K562 (cell line): ENCODE data around the gene RIMOC1. TPM values are rescaled to one million over a fixed set of nuclear protein-coding genes. Genes with fewer than 3 reads are reported as not detected.

ENCODE experiments used
- BRCA1 ChIP-seq, 2 experiments: fragments of 450-650 bp in 1 of 2; sonication (generic) in 1 of 2; formaldehyde crosslinking in 1 of 2; IDR thresholded peaks; 2 replicates each; pipeline versions ENCODE4 v1.5.0 to v1.6.1; 2017 to 2020; ENCODE audit warnings: mild to moderate bottlenecking in 1 of 2, missing genetic modification reagents in 1 of 2
- BRD4 ChIP-seq: fragments of 200-600 bp; sonication (generic); IDR thresholded peaks from 2 replicates; pipeline ENCODE4 v1.6.1; 2017; ENCODE audit warnings: inconsistent platforms
- CCAR2 ChIP-seq: fragments of 200-400 bp; formaldehyde crosslinking; IDR thresholded peaks from 2 replicates; pipeline ENCODE4 v1.6.1; 2017; ENCODE audit warnings: mild to moderate bottlenecking, low read depth, low read length
- ETS2 ChIP-seq: IDR thresholded peaks from 2 replicates; pipeline ENCODE4 v1.6.1; 2016; ENCODE audit warnings: borderline replicate concordance, missing genetic modification characterization, mild to moderate bottlenecking, moderate library complexity, missing compliant biosample characterization; ENCODE audit not compliant: poor library complexity, severe bottlenecking
- POLR2AphosphoS5 ChIP-seq: IDR thresholded peaks from 2 replicates; pipeline ENCODE4 v1.6.1; 2011; ENCODE audit warnings: mild to moderate bottlenecking, low read depth, low read length, moderate library complexity; ENCODE audit not compliant: control insufficient read depth, insufficient read depth
- PTTG1 ChIP-seq: fragments of 450-650 bp; IDR thresholded peaks from 2 replicates; pipeline ENCODE4 v1.6.1; 2016; ENCODE audit warnings: low read depth, mild to moderate bottlenecking, missing genetic modification characterization, missing compliant biosample characterization
- STAG1 ChIP-seq: sonication (generic); formaldehyde crosslinking; IDR thresholded peaks from 2 replicates; pipeline ENCODE4 v1.5.0; 2020; ENCODE audit warnings: missing genetic modification reagents, borderline replicate concordance
- ZNF23 ChIP-seq: fragments of 250-450 bp; sonication (Bioruptor Pico); IDR thresholded peaks from 2 replicates; pipeline ENCODE4 v1.4.0; 2020; ENCODE audit warnings: mild to moderate bottlenecking
- ZNF764 ChIP-seq: fragments of 250-450 bp; sonication (Bioruptor Pico); IDR thresholded peaks from 2 replicates; pipeline ENCODE4 v1.4.0; 2020; ENCODE audit warnings: low read depth, mild to moderate bottlenecking, moderate library complexity
- polyA plus RNA-seq, 8 experiments: library from polyadenylated mRNA; depleted of rRNA in 4 of 8; stranded (reverse) in 5 of 8; unstranded in 3 of 8; fragments of >200 nt; fragmentation: Nextera tagmentation in 2 of 8; fragmentation: Illumina TruSeq in 1 of 8; extraction: Ambion mirVana in 2 of 8; extraction: Trizol in 1 of 8; gene quantifications; 2 replicates each; pipeline versions ENCODE4 v1.2.1 to v1.2.3, GENCODE V29; 2011 to 2014; ENCODE audit warnings: inconsistent platforms in 1 of 8, missing spikeins in 1 of 8
- total RNA-seq, 7 experiments: library from RNA; depleted of rRNA in 6 of 7; stranded (reverse); fragments of >200 nt in 6 of 7; fragmentation: Illumina TruSeq in 2 of 7; extraction: Trizol in 2 of 7; gene quantifications; 2 replicates each; pipeline versions ENCODE4 v1.2.1 to v1.2.3, GENCODE V29; 2011 to 2021; ENCODE audit warnings: low replicate concordance in 1 of 7
- TF ChIP-seq, protein P1 (sequence below): fragments of 250-450 bp; sonication (Bioruptor Pico); IDR thresholded peaks from 2 replicates; pipeline ENCODE4 v1.5.0; 2021; ENCODE audit warnings: mild to moderate bottlenecking, moderate library complexity
- TF ChIP-seq, protein P2 (sequence below): IDR thresholded peaks from 2 replicates; pipeline ENCODE4 v1.6.1; 2016; ENCODE audit warnings: missing genetic modification characterization, missing compliant biosample characterization
- TF ChIP-seq, protein P3 (sequence below), 2 experiments: fragments of 450-650 bp; IDR thresholded peaks; 2 replicates each; pipeline ENCODE4 v1.6.1; 2016; ENCODE audit warnings: mild to moderate bottlenecking in 2 of 2, borderline replicate concordance in 1 of 2, low read depth in 1 of 2, moderate library complexity in 1 of 2

RIMOC1 gene
- total and polyA plus RNA-seq, 9 of the 15 experiments (the other 6 are each of a cell fraction or from before 2014, with no cell fraction given): 11.6 to 63.1 (median 30.8) TPM

DNA sequence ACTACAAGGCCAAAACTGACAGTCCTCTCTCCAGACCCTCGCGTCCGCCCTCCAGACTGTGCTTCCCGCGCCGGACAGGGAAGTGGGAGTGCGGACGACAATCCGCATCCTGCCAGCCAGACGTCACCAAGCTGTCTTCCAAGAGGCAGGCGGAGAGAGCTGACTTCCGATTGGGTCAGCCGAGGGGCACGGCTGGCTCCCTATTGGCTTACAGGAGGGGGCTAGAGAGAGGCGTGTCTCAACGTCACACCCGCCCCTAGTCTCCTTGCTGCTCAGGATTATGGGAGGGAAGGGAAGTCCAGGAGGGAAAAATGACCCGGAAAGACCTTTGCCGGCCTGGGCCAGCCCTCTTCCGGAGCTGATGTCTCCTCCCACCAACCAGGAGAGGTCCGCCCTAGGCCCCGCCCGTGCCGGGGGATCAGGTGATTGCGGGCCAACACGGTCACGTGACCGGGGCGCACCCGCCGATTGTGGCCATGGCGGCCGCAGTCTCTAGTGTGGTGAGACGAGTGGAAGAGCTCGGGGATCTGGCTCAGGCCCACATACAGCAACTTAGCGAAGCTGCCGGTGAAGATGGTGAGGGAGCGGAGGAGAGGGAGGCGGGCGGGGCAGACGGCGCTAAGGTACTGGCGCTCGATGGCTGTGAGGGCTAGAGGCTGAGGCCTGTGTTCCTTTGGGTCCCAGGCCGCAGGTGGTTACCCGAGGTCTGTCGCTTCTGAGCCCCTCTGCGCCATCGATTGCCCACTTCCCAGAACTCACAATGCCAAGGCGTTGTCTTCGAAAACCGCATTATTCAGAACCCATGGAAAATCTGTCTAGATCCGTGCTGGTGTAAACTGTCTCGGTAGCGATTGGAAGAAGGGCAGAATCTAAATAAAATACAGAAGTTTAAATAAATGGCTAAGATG lies at the start of gene RIMOC1 (continued):
- TF ChIP-seq, protein P1, sequence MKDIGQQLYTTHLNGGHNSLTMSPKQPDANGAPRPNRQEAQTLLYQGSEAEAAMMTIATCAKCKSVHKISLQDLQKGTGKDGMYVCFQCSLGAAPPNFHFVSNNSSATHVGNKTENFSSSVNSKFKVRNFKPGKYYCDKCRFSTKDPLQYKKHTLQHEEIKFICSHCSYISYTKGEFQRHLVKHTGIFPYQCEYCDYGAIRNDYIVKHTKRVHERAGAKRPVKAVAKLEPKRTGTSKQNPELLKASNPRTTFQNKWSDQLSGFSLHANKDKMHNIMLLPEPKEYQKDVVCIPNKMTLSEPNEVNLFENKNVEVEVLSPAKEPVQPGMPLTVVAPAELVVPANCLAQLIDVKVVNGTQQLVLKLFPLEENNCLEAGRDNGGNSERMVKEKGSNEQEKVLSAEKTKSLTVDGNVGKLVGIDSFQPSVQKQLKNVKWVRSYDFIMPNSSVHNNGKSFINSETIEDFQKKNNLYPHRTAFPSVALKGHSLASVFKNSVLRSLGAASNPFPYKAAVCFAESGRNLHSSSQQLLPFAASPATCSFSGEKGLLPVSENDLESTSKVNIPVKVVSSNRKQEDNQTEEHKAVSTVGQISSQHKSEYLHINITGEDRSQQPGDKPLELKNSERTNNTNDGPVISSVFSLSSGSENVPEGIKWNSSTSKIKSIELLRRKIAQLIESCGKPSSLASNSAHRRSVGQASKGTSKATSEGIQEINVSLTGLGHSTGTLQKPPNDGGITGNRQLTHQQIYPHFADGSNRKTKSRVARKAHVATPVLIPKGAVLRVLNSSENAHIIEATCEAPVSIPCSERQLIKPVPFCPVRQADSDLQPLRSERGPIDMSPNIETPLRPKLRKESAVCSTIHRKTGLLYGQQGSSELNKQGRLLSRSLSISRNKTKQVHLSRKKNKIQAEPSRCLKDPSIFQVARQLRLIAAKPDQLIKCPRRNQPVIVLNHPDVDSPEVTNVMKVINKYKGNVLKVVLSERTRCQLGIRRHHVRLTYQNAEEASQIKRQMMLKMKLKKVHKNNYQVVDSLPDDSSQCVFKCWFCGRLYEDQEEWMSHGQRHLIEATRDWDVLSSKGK (CRISPR knock-in tag): no peak
- TF ChIP-seq ZNF23 (CRISPR knock-in tag): no peak
- TF ChIP-seq CCAR2: no peak
- peak; percentile 78; the same call in 1 of the 2 replicates for TF ChIP-seq POLR2AphosphoS5
- TF ChIP-seq ZNF764 (CRISPR knock-in tag): no peak
- TF ChIP-seq, protein P2, sequence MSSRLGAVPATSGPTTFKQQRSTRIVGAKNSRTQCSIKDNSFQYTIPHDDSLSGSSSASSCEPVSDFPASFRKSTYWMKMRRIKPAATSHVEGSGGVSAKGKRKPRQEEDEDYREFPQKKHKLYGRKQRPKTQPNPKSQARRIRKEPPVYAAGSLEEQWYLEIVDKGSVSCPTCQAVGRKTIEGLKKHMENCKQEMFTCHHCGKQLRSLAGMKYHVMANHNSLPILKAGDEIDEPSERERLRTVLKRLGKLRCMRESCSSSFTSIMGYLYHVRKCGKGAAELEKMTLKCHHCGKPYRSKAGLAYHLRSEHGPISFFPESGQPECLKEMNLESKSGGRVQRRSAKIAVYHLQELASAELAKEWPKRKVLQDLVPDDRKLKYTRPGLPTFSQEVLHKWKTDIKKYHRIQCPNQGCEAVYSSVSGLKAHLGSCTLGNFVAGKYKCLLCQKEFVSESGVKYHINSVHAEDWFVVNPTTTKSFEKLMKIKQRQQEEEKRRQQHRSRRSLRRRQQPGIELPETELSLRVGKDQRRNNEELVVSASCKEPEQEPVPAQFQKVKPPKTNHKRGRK: no peak
- TF ChIP-seq BRCA1 (IDR thresholded peaks at IDR 0.05): no peak
- TF ChIP-seq BRCA1 (CRISPR knock-in tag; IDR thresholded peaks at IDR 0.05): no peak
- TF ChIP-seq PTTG1 (tag): no peak
- no peak for TF ChIP-seq ETS2
- no peak for TF ChIP-seq STAG1 (CRISPR knock-in tag)
- peak; percentile 92 for TF ChIP-seq BRD4
- TF ChIP-seq, protein P3, sequence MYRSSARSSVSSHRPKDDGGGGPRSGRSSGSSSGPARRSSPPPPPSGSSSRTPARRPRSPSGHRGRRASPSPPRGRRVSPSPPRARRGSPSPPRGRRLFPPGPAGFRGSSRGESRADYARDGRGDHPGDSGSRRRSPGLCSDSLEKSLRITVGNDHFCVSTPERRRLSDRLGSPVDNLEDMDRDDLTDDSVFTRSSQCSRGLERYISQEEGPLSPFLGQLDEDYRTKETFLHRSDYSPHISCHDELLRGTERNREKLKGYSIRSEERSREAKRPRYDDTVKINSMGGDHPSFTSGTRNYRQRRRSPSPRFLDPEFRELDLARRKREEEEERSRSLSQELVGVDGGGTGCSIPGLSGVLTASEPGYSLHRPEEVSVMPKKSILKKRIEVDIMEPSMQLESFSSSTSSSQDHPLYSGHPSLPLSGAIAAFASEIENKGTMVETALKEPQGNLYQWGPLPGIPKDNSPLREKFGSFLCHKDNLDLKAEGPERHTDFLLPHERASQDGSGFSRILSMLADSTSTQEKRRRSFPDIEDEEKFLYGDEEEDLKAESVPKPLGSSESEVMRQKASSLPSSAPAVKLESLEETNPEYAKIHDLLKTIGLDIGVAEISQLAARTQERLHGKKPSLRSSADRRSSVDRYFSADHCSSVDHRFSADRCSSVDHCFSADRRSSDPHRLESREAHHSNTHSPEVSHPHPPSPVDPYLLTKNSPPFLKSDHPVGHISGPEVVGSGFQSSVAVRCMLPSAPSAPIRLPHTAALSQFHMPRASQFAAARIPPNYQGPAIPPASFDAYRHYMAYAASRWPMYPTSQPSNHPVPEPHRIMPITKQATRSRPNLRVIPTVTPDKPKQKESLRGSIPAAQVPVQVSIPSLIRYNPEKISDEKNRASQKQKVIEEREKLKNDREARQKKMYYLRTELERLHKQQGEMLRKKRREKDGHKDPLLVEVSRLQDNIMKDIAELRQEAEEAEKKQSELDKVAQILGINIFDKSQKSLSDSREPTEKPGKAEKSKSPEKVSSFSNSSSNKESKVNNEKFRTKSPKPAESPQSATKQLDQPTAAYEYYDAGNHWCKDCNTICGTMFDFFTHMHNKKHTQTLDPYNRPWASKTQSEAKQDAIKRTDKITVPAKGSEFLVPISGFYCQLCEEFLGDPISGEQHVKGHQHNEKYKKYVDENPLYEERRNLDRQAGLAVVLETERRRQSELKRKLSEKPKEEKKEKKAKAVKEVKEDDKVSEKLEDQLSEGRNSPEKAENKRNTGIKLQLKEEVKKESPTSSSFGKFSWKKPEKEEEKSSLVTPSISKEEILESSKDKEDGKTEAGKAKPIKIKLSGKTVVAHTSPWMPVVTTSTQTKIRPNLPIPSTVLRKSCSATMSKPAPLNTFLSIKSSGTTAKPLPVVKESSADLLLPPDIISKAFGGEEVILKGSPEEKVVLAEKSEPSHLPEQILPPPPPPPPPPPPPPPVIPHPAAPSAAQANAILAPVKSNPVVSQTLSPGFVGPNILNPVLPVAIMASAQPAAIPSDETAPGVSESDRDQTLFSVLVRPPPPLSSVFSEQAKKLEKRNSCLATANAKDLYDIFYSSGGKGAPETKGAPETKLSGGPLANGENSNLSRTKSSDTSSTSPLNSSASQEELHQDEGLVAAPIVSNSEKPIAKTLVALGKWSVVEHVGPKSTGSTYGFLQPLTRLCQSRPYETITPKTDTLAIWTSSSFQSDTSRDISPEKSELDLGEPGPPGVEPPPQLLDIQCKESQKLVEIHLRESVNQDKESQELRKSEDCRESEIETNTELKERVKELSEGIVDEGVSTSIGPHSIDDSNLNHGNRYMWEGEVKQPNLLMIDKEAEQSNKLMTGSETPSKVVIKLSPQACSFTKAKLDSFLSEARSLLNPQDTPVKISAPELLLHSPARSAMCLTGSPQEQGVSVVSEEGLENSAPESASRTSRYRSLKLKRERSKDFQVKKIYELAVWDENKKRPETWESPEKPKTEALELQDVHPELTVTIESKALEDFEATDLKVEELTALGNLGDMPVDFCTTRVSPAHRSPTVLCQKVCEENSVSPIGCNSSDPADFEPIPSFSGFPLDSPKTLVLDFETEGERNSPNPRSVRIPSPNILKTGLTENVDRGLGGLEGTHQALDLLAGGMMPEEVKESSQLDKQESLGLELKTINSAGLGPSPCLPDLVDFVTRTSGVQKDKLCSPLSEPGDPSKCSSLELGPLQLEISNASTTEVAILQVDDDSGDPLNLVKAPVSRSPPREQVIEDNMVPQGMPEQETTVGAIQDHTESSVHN (IDR thresholded peaks at IDR 0.05; ENCODE audit: borderline replicate concordance in 1 of 2, low read depth in 1 of 2): peak in 1 of 2 experiments; percentile 100; a peak in 2 of 4 replicates
